Stimulated activated CD8-positive, alpha-beta memory T cell treated with anti-CD3 and anti-CD28 coated beads, Interleukin-12 subunit alpha, Interleukin-12 subunit beta, amount 100 ng/mL, for 1 hour (primary cell): ENCODE measurements around the gene SAA2.
"Not testable (repeated sequence)": the region's sequence is repeated elsewhere in the genome, so short reads cannot be mapped to it uniquely, and the experiment has no call there.

ENCODE experiments used
- DNase-seq: peaks from one replicate; pipeline ENCODE4 v3.0.0-alpha.2; 2020; ENCODE audit warnings: low read depth

Gene SAA2

DNA sequence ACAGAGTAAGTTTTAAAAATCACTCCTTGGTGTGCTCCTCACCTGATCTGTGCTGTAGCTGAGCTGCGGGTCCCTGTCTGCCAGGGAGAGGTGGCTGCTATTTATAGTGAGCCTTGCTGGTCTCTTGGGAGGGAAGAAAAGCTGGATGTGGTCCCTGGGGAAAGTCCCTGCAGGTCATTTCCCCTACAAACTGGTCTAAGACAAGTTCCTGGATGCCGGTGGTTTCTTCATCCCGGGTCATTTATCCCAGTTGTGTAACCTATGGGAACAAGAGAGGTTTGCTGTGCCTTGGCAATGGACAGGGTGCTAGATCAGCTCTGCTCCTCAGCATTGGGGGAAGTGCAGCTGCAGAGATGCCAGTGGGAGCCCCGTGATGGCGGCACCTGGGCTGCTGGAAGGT lies at the start of gene SAA2:
Gene SAA2 (minus strand): TSS at position 108 of the 400 bp plus-strand sequence. CDS start 657 bp downstream, outside the sequence.
- no peak for DNase-seq

DNA sequence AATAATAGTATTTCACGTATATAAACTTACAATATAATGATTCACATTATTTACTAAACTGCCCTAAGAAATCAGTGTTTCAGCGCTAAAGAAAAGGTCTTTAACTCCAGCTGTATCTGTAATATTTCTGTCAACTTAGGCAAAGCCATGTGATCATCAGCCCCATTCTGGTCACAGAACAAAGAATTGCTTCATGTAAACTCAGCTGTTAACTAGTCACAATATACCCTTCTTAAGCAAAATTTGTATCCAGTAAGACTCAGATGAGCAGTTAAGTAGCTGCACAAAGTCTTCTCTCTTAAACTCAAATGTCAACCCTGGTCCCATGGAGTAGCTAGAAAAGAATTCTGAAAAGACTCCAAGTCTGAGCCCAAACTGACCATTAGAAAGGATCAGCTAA lies 46.8 kb upstream of the SAA2 start:
- DNase-seq = no peak

DNA sequence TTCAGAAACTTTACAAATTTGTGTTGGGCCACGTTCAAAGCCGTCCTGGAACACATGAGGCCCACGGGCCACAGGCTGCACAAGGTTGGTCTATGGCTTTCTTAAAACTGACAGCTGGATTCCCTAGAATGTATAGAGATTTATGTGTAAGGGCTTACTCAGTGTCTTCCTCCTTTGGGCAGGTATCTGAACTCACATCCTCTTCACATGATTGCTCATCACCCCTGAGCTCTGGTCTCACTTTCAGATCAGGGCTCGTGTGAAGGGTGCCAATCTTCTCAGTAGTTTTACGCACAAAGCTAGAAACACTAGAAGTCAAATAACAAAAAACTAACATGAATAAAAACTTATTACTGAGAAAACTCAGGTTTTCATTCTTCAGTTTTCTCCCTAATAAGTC lies 46.4 kb upstream of the SAA2 start:
- DNase-seq = no peak

DNA sequence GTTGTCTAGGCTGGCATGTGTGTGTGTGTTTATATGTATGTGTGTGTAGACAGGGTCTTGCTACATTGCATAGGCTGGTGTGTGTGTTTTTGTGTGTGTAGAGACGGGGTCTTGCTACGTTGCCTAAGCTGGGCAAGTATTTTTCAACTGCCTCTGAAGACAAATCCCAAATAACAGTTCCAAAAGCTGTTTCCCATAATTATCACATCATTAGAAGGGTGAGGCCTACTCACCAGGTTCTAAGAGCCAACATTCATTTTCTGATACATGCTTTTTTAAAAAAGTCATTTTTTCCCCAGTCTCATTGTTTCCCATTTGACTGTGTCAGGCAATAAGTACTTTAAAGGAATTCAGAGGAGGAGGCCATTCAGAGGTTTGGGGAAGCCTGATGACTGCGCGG lies 40.4 kb upstream of the SAA2 start:
- no peak for DNase-seq

DNA sequence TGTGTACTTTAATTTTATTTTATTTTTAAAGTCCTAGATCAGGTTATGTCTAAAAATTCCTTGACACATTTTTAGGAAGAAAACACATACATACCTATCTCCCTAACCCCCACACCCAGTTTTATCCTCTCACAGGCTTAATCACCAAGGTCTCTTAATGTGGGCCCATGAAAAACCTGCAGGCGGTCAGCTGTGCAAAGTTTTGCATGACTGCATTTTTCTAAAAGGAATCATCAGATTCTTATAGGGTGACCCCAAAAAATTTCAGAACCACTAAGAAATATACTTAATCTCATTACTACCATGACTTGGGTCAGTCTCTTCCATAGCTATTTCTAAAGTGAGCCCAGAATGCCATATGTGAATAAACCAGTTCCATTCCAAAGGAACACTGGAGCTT lies 37.4 kb upstream of the SAA2 start:
- DNase-seq = no peak

DNA sequence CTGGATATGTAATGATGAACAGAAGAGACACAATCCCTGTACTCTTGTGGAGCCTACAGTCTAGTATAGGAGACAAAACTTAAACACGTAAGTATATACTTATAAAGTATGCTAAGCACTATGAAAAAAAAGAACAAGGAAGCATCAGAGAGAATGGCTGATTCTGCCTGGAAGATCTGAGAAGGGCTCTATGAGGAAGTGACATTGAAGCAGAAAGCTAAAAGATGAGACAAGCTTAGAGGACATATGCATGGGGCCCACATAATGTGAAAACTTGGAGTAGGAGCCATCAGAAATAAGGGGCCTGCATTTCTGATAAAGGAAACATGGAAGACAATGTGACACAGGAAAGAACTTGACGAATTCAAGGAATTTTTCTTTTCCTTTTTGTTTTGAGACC lies 34.2 kb upstream of the SAA2 start:
- no peak for DNase-seq

DNA sequence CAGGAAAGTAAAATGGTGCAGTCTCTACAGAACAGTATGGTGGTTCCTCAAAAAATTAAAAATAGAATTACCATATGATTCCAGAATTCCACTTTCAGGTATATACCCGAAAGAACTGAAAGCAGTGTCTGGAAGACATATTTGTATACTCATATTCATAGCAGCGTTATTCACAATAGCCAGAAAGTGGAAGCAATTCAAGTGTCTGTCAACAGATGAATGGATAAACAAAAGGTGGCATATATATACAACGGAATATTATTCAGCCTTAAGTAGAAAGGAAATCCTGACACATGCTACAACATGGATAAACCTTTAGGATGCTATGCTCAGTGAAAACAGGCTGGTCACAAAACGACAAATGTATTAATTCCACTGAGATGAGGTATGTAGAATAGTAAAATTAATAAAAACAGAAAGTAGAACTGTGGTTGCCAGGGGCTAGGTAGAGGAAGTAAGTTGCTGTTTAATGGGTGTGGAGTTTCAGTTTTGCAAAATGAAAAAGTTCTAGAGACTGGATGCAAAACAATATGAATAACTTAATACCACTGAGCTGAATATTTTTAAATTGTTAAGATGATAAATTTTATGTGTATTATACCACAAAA lies 32.1 kb upstream of the SAA2 start:
- no peak for DNase-seq

DNA sequence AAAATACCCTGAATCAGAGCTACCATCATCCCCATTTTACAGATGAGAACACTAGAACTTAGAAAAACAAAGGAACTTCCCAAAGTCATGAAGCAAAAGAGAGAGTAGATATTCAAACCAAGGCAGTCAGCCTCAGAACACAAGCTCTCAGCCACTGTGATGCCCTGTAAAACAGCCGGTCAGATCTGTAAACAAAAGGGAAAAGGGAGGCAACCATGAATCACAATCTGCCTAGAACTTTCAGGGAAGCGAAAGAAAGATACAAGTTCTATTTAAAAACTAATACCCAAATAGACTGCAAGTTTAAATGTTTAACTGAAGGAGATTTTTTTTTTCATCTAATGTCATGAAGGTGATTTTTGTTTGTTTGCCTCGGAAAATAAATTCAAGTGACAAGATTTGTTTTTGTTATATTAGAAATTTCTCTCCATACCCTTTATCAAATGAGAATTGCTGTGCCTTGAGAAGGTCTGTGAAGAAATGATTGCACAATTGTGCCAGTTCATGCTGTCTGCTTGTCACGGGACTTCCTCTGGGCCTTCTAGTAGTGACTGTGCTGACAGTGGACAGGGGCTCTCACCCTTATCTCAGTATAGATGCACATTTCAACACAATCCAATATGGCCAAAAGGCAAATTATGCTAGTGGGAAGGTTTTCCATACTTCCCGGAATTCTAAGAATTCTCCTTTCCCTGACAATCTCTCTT lies 29.2 kb upstream of the SAA2 start:
- no peak for DNase-seq

DNA sequence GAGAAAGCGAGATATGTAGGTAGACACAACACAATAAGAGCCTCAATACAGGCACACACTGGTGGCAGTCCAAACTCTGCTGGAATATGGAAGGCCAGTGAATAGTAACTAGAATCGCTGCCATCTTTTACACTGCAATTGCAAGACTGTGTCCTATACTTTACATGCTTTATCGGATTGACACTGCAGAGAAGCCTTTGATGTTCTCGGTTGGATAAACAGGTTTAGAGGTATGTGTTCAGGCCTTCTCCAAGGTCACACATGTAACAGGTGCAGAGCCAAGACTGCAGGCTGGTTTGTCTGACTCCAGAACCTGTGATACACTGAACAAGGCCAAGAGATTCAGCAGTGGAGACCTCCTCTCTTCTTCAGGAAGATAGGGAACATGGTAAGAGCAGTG lies 22.7 kb upstream of the SAA2 start:
- DNase-seq = no peak

DNA sequence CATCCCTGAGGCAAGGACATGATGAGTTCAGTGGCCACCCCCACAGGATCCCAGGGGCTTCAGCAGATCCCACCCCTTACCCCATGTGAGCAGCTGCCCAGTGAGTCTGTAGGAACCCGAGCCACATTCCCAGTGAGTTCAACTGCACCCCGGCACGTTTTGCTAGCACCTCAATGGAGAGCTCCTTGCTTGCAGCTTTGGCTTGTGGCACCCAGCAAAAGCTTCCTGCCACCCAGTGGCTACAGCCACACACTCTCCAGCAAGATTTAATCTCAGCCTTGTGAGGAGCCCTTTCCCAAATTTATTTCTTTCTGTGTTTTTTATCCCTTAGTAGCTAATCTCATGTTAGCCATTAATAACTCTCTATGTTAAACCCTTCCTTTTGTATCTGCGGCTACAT lies 21.6 kb upstream of the SAA2 start:
- no peak for DNase-seq

DNA sequence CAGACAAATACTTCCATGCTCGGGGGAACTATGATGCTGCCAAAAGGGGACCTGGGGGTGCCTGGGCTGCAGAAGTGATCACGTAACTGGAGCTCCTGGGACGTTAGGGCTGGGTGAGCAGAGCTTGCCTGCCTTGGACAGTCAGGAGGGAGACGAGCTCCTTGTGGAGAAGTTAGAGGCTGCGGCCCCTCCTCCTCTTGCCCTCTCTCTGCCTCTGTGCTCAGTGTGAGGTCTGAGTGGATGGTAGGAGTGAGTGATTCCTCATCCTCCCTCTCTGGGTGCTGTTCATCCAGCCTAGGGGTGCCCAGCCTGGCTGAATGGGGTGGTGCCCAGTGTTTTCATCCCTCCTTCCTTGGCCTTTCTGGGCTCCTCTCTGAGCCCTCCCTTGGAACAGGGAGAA lies 20.8 kb upstream of the SAA2 start:
- not testable (repeated sequence) for DNase-seq

DNA sequence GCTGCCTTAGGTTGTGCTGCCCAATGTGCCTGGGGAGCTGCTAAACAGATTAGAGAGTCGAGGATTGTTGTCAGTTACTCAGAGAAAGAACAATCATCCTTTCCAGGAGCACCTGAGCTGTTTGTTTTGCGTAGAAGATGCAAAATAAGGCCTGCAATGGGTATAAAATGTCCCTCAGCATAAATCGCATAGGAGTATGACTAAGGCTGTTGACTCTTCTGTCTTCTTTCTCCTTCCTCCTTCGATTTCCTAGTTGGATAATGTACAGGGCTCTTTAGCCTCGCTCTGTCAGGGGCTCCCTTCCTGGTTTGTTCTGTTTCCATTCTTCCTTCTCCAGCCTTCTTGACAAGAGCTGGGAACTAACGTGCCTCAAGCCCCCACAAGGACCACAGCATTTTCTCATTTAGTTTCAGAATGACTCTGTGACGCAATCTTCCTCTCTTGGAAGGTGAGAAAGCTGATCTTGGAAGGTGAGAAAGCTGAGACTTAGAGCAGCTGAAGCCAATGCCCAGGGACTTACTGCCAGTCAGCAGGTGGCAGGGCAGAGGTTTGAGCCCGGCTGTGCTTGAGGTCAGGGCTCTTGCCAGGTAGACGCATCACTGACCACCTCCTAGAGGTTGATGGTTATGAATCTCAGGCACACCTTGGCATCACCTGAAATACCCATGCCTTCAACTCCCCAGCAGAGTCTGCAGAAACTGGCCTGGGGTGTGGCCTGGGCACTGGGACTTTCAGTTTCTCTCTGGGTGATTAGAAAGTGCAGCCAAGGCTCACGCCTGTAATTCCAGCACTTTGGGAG lies 19.1 kb upstream of the SAA2 start:
- DNase-seq = not testable (repeated sequence)

DNA sequence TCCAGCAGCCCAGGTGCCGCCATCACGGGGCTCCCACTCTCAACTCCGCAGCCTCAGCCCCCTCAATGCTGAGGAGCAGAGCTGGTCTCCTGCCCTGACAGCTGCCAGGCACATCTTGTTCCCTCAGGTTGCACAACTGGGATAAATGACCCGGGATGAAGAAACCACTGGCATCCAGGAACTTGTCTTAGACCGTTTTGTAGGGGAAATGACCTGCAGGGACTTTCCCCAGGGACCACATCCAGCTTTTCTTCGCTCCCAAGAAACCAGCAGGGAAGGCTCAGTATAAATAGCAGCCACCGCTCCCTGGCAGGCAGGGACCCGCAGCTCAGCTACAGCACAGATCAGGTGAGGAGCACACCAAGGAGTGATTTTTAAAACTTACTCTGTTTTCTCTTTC lies 17.5 kb upstream of the SAA2 start, which contains the start of gene SAA1:
Gene SAA1 (plus strand): TSS at position 316 of the 400 bp plus-strand sequence. CDS start 624 bp downstream, outside the sequence.
- no peak for DNase-seq

DNA sequence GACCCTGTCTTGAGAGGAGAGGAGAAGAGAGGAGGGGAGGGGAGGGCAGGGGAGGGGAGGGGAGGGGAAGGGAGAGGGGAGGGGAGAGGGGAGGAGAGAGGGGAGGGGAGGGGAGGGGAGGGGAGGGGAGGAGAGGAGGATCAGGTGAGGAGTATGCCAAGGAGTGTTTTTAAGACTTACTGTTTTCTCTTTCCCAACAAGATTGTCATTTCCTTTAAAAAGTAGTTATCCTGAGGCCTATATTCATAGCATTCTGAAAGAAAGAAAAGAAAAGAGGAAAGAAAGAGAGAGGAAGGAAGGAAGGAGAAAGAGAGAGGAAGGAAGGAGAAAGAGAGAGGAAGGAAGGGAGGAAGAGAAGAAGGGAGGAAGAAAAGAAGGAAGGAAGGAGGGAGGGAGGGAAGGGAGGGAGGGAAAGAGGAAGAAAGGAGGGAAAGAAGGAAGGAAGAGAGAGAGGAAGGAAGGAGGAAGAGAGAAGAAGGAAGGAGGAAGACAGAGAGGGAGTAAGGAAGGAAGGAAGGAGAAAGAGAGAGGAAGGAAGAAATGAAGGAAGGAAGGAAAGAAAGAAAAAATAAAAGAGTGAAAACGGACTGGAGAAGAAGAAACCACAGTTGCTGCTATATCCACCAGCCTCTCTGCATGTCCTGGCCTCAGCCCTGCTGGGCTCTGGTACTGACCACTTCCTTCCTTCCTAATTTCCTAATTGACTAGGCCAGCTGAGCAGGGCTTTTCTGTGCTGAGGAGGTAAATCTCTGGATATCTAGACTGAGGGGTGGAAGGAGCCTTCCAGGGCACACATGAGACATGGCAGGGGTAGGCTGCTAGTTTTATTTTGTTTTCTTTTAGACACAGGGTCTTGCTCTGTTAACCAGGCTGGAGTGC lies 16.4 kb upstream of the SAA2 start:
- DNase-seq = no peak

DNA sequence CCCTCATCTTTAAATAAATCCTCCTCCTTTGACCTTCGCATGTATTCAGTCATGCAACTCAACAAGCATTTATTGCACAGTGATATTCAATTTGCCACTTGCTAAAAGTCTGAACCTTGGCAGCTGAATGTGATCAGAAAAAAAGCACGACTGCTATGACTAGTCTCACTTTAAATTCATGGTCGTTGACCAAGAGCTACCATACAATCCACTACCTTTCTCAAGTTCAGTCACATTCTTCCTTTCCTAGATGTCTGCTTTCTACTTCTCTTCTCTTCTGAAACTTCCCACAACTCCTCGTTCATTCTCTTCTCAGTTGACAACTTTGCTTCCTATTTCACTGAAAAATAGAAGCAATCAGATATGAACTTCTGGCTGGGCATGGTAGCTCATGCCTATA lies 15.6 kb upstream of the SAA2 start:
- no peak for DNase-seq

DNA sequence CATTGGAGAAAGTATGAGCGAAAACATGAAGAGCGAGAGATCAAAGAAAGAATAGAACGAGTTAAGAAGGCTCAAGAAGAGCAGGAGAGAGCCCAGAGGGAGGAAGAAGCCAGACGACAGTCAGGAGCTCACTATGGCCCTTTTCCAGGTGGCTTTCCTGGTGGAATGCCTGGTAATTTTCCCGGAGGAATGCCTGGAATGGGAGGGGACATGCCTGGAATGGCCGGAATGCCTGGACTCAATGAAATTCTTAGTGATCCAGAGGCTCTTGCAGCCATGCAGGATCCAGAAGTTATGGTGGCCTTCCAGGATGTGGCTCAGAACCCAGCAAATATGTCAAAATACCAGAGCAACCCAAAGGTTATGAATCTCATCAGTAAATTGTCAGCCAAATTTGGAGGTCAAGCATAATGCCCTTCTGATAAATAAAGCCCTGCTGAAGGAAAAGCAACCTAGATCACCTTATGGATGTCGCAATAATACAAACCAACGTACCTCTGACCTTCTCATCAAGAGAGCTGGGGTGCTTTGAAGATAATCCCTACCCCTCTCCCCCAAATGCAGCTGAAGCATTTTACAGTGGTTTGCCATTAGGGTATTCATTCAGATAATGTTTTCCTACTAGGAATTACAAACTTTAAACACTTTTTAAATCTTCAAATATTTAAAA lies 14.3 kb upstream of the SAA2 start:
- DNase-seq = not testable (repeated sequence)

DNA sequence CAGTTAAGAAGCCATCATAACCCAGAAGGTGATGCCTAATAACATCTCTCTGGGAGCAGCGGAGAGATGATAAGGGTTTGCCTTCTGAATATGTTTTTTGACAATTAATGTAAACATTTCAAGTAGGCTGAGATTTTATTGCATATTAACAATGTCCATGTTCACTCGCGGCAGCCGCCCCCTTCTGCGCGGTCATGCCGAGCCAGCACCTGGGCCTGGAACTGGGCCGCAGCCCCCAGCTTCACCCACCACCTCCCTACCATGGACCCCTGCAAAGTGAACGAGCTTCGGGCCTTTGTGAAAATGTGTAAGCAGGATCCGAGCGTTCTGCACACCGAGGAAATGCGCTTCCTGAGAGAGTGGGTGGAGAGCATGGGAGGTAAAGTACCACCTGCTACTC lies 13.3 kb upstream of the SAA2 start:
- no peak for DNase-seq

DNA sequence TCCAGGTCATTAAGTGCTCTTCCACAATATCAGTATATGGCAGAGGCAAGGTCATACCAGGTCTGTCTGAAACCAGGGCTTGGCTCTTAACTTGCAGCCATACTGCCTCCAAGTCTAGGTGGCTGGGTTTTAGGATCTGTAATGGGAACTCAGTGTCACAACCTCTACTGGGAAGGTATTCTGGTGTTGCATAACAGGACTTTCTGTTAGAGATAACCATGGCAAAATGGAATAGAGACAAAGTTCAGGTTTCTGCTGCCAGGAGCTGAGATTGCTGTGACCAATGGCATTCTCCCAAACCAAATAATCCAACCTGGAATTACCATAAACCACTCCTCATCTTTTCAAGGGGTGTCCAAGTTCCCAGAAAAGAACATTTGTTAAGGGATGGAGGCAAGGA lies 10.8 kb upstream of the SAA2 start:
- no peak for DNase-seq

DNA sequence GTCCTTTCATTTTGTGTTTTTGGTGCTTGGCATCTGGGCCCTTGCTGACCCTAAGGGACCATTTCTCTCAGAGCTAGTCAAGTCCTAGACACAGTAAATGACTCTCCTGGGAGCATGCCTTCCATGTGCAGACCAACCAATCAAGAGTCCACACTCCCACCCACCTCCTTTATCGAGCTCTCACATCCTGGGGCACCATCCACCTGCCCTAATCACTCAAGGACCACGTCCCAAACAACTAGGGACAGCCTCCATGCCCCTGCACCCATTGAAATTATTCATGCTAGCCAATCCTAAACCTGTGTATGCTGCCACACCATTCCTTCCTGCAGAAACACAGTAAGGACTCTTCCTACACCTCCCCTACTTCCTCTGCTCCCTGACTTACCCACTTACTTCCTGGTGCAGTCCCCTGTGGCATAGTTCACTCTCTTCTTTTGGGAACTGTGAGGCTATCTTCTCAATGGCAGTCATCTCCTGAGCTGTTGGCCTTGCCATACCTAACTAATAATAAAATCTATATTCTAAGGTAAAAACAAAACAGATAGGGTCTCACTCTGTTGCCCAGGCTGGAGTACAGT lies 6.4 kb upstream of the SAA2 start:
- no peak for DNase-seq

DNA sequence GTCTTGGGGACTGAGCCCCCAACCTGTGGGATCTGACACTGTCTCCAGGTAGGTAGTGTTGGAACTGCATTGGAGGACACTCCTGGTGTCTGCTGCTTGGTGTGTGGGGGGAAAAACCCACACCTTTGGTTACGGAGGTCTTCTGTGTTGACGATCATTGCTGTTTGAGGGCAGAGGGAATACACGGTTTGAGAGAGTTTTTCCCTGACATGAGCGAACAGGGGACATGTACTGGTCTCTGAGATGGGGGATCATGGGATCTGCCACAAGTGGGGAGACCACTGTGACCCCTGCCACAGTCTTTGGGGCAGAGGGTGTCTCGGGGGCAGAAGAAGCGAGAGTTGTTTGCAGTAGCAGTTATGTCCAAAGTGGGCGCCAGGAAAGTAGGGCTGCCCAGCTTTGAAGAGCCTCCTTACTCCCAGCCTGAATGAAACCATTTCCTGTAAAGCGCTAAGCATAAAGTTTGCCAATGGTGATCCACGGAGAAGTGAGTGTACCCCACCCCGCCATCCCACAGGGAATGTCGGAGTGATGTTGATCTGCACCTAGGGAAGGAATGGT lies 5.4 kb upstream of the SAA2 start:
- no peak for DNase-seq

DNA sequence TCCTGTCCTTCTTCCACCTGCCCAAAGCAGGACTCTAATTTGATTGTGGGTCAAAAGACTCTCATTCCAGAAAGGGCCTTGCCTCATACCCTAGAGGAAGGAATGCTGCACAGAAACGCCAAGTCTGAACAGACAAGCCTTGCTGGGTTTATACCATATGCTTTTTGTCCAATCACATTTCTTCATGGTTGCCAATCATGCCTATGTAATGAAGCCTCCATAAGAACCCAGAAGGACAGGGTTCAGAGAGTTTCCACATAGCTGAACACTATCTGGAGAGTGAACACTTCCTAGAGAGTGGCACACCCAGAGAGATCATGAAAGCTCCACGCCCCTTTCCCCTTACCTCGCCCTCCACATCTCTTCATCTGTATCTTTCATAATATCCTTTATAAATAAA lies 4.8 kb upstream of the SAA2 start:
- DNase-seq = no peak
